HG03025 (cell line): Measurements from ENCODE around the gene KCTD8.
"Not testable (repeated sequence)": the region's sequence is repeated elsewhere in the genome, so short reads cannot be mapped to it uniquely, and the experiment has no call there.

Source experiments
- ATAC-seq: cut with Tn5 transposase; IDR thresholded peaks from one replicate; pipeline ENCODE4 v1.9.1; 2021; ENCODE audit warnings: mild to moderate bottlenecking, moderate library complexity; ENCODE audit not compliant: unreplicated experiment, low FRiP score

KCTD8 gene

DNA sequence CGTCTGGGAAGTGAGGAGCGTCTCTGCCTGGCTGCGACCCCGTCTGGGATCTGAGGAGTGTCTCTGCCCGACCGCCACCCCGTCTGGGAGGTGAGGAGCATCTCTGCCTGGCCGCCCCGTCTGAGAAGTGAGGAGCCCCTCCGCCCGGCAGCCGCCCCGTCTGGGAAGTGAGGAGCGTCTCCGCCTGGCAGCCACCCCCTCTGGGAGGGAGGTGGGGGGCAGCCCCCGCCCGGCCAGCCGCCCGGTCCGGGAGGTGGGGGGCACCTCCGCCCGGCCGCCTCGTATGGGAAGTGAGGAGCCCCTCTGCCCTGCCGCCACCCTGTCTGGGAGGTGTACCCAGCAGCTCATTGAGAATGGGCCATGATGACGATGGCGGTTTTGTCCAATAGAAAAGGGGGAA lies 280.8 kb downstream of the KCTD8 start:
- ATAC-seq, result not testable (repeated sequence)

DNA sequence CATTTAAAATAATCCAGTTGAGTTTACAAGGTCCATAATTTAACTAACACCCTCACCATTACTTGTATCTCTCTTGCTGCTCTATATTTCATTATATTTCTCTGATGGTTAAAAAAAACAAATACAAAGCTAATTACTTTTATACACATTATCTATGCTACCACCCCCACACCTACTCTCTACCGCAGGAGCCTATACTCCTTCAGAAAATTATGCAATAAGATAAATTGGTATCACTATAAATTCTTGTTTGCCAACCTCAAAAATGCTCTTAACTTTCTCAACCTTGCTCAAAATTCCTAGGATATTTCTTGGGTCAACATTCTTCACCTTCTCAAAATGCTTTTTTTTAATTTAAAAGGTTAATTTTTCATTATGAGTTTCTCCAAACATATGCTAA lies 282.7 kb downstream of the KCTD8 start:
- ATAC-seq, result no peak

GRCh38 chr4:44162538-44163270 lies 285.9 kb downstream of the KCTD8 start:
- no peak for ATAC-seq

DNA sequence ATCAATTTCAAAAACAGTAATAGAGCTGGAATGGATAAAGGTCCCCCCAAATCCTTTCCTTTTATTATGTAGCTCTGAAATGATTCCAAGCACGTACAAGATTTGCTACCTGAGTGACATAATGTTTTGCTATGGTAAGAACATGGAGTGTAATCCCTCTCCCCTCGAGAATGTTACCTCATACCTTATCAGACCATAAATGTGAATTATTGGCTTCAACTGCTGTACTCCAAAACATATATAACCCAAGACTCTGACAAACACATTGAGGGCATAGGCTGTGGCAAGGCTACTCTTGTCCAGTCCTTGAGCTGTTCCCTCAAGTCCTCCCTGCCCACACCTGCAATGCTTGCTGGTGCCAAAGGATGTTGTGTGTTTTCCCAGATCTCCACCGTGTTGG lies 286.9 kb downstream of the KCTD8 start:
- no peak for ATAC-seq

- no peak for ATAC-seq
Observed at GRCh38 chr4:44160776-44161367, 287.7 kb downstream of the KCTD8 start.

- ATAC-seq, result no peak
Observed at GRCh38 chr4:44159991-44160390, 288.6 kb downstream of the KCTD8 start.

DNA sequence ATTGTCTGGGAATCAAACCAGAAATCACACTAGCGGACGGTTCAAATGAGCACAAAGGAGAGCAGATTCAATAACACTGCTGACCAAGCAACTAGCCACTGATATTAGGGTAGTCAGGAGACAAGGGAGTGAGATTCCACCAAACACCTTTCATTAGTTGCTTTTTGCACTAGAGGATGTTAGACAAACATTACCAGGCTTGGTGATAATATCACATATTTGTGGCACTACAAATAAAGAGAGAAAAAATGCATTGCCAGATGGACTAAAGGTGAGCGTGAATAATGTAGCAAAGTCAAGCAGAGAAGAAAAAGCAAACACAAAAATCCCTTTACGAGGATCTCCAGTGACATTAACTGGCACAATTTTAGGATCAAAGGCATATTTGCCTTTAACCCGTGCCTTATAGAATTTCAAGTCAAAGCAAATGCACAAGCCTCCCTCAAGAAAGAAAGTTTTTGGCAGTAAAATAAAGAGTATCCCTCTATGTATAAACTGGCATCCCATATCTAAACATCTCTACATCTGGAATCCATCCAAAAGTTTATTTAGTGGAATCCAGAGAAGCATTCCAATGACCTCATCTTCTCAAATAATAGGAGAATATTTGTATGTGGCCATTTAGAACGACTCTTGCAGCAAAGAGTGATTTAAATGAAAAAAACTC lies 290.9 kb downstream of the KCTD8 start:
- ATAC-seq, result no peak

DNA sequence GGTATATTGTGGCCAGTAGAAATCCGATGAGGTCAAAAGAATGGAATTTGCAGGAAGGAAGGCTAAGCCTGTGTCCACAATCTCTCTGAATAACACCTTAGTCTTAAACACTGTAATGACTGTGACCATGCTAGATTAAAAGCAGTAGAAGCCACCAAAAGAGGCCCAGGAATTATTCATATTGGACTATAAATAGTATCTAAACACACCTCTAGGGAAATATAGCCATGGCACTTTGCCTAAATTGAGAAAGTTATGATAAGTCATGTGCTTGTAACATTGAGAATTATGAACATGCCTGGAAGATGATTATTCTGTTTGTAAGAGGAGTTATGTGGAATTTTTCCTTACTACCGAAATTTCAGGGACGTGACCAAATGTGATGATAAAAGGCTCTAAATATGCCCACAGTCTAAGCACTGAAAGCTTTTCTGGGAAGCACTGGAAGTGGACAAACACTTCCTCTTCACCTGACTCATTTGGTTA lies 298.5 kb downstream of the KCTD8 start:
- no peak for ATAC-seq

DNA sequence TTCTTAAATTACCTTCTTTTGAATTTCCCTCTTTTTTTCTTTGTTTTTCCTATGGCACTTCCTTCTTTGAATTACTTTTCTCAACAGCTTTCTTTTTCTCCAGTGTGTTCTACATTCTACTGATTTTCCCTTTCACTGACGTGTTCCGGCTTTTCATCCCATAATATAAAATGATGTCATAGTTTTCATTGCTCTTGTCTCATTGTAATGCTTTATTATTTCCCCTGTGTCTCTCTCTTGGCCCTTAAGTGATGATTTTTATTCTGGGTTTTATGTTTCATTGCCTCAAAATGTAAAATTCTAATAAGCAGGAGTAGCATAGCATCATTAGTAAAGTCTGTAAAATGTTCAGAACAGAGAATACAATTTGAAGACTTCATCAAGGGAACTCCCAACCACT lies 299.3 kb downstream of the KCTD8 start:
- ATAC-seq, result no peak

DNA sequence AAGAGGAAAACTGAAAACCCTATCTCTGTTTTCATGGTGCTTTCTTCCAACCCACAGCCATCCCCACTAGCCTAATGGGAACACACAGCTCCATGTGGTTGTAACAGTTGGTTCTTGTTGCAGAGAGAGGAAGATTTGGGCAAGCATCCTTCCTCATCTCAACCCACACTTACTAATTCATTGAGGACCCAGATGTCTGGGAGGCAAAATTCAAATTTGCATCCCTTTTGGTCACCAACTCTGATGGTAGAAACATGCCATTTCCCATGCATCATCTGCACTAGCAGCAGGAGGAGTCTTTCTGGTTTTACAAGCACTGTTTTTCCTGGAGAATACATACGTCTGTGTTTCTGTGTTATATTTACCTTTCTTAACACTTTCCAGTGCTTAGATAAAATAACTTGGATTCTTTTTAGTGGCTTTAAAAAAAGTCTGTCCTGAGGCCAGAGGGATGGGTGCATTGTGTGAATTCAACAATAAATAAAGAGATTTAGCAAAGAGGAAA lies 301.0 kb downstream of the KCTD8 start:
- ATAC-seq, result no peak

DNA sequence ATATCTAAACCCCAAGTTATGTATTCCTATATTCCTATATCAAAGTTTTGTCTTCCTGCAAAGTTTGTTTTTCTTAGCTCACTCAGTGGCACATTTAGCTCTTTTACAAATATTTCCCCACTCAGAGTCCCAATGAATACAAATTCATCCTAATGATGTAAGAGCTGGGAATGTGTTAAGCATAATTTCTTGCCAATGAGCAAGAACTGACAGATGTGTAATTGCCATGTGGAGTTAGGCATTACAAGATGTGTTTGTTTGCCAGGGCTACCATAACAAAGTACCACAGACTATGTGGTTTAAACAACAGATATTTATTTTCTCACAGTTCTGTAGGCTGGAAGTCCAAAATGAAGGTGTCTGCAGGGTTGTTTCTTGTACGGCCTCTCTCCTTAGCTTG lies 302.1 kb downstream of the KCTD8 start:
- ATAC-seq, result no peak

DNA sequence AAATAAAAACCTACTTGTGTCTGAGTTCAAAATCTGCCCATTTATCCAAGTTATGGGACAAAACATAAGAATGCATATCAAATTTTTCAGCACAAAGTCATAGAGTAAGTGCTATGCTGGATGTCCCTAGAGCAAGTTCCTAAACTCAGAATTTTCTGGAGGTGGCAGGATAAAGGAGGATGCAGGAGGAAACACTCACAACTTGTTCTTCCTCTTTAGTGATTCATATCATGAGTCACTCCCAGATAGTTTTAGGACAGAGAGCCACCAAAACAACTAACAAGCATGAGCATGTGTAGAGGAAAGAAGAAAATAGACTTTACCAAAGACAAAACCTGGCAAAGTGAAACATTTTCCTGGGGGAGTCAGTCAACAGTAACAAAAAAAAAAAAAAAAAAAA lies 302.7 kb downstream of the KCTD8 start:
- ATAC-seq, result no peak

DNA sequence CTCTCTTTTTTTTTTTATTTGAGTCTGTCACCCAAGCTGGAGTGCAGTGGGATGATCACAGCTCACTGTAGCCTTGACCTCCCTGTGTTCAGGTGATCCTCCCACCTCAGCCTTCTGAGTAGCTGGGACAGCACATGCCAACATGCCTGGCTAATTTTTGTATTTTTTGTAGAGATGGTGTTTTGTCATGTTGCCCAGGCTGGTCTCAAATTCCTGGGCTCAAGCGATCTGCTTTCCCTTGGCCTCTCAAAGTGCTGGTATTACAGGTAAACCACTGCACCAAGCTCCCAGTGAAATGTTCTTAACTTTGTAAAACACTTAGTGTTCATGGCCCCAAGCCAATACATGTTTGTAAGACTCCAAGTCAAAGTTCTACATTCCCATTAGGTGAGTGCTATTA lies 316.1 kb downstream of the KCTD8 start:
- ATAC-seq, result no peak
